Hepatocyte (in vitro differentiated cells): ENCODE measurements around the gene RCL1. TPM values are rescaled to one million over a fixed set of nuclear protein-coding genes. Genes with fewer than 3 reads are reported as not detected.

Experiments
- DNase-seq: peaks from one replicate; pipeline ENCODE4 v3.0.0-alpha.2; 2016; ENCODE audit warnings: low spot score
- H2AFZ ChIP-seq: fragments of 200-600 bp; sonication (generic); 2 replicates; pipeline ENCODE4 v1.6.0; 2016; ENCODE audit warnings: antibody characterized with exemption, mild to moderate bottlenecking
- H3K27ac ChIP-seq: fragments of 200-600 bp; sonication (generic); 2 replicates; pipeline ENCODE4 v1.5.1; 2016; ENCODE audit warnings: mild to moderate bottlenecking
- H3K27me3 ChIP-seq: fragments of 200-600 bp; sonication (generic); 2 replicates; pipeline ENCODE4 v1.6.1; 2016
- H3K36me3 ChIP-seq: fragments of 200-600 bp; sonication (generic); replicated peaks from 2 replicates; pipeline ENCODE4 v1.5.1; 2016; ENCODE audit warnings: low read depth; ENCODE audit not compliant: insufficient read depth
- H3K4me1 ChIP-seq: fragments of 200-600 bp; sonication (generic); 2 replicates; pipeline ENCODE4 v1.5.1; 2016; ENCODE audit warnings: mild to moderate bottlenecking, moderate library complexity; ENCODE audit not compliant: insufficient read depth
- H3K4me2 ChIP-seq: fragments of 200-600 bp; sonication (generic); 2 replicates; pipeline ENCODE4 v1.6.0; 2016
- H3K4me3 ChIP-seq: fragments of 200-600 bp; sonication (generic); 2 replicates; pipeline ENCODE4 v1.5.1; 2016; ENCODE audit warnings: mild to moderate bottlenecking
- H3K79me2 ChIP-seq: fragments of 200-600 bp; sonication (generic); 2 replicates; pipeline ENCODE4 v1.6.0; 2017; ENCODE audit warnings: mild to moderate bottlenecking
- H3K9me2 ChIP-seq: fragments of 200-600 bp; sonication (generic); replicated peaks from 2 replicates; pipeline ENCODE4 v1.6.0; 2017; ENCODE audit warnings: mild to moderate bottlenecking; ENCODE audit not compliant: insufficient read depth
- H3K9me3 ChIP-seq: fragments of 200-600 bp; sonication (generic); 2 replicates; pipeline ENCODE4 v1.5.1; 2016; ENCODE audit warnings: low read depth, mild to moderate bottlenecking
- H4K20me1 ChIP-seq: fragments of 200-600 bp; sonication (generic); 2 replicates; pipeline ENCODE4 v1.6.0; 2016; ENCODE audit warnings: mild to moderate bottlenecking; ENCODE audit not compliant: insufficient read depth, poor library complexity, severe bottlenecking
- EZH2 ChIP-seq: fragments of 200-600 bp; sonication (generic); IDR thresholded peaks from 2 replicates; pipeline ENCODE4 v1.6.1; 2016; ENCODE audit warnings: antibody characterized with exemption, mild to moderate bottlenecking, borderline replicate concordance
- EZH2phosphoT487 ChIP-seq: fragments of 200-600 bp; sonication (generic); IDR thresholded peaks from one replicate; pipeline ENCODE4 v1.6.1; 2018; ENCODE audit warnings: antibody characterized with exemption, mild to moderate bottlenecking, low read depth, moderate library complexity; ENCODE audit not compliant: unreplicated experiment, severe bottlenecking
- WGBS: methylation state at CpG from one replicate; pipeline ENCODE4 v1.1.6; 2016; ENCODE audit warnings: low lambda C conversion rate; ENCODE audit errors: missing lambda C conversion rate; 5-methylcytosine and 5-hydroxymethylcytosine counted together
- polyA plus RNA-seq: library from polyadenylated mRNA; unstranded; fragments of >200 nt; fragmentation: Nextera tagmentation; extraction: Ambion mirVana; gene quantifications from 2 replicates; pipeline ENCODE4 v1.2.1, GENCODE V29; 2016
- total RNA-seq: library from RNA; depleted of rRNA; stranded (reverse); fragments of >200 nt; gene quantifications from 2 replicates; pipeline ENCODE4 v1.2.3, GENCODE V29; 2014
- TF ChIP-seq, protein P1 (sequence below): fragments of 200-600 bp; sonication (generic); IDR thresholded peaks from 2 replicates; pipeline ENCODE4 v1.5.1; 2016; ENCODE audit warnings: antibody characterized with exemption, mild to moderate bottlenecking; ENCODE audit not compliant: poor library complexity

RCL1 gene
- total and polyA plus RNA-seq, 2 experiments from 2014 or later = 25.6 to 30.1 TPM

DNA sequence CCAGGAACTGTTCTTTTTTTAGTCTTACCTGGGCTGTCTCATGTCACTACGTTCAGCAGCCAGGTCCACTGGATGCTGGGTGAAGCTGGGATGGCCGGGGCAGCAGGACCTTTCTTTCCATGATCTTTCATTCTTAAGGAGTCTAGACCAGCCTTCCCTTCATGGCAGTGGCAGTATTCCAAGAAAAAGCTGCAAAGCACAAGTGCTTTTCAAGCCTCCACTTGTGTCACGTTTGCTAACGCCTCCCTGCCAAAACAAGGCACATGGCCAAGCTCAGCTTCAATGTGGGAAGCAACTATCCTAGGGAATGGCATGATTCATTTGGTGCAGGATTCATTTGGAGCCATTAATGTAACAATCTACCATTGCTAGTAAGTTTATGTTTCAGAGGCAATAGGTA, 94.8 kb downstream of the RCL1 start:
- no peak for TF ChIP-seq EZH2
- TF ChIP-seq, protein P1, sequence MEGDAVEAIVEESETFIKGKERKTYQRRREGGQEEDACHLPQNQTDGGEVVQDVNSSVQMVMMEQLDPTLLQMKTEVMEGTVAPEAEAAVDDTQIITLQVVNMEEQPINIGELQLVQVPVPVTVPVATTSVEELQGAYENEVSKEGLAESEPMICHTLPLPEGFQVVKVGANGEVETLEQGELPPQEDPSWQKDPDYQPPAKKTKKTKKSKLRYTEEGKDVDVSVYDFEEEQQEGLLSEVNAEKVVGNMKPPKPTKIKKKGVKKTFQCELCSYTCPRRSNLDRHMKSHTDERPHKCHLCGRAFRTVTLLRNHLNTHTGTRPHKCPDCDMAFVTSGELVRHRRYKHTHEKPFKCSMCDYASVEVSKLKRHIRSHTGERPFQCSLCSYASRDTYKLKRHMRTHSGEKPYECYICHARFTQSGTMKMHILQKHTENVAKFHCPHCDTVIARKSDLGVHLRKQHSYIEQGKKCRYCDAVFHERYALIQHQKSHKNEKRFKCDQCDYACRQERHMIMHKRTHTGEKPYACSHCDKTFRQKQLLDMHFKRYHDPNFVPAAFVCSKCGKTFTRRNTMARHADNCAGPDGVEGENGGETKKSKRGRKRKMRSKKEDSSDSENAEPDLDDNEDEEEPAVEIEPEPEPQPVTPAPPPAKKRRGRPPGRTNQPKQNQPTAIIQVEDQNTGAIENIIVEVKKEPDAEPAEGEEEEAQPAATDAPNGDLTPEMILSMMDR = no peak
- TF ChIP-seq EZH2phosphoT487 = no peak
- H3K4me3 ChIP-seq = no peak overlapping the region
- H4K20me1 ChIP-seq = no peaks in the 10 kb centered on the region
- H3K27me3 ChIP-seq = no peaks in the 10 kb centered on the region
- H3K9me3 ChIP-seq = no peaks in the 10 kb centered on the region
- no peaks in the 10 kb centered on the region for H3K79me2 ChIP-seq
- H3K4me1 ChIP-seq = no peaks in the 10 kb centered on the region
- no peak for DNase-seq
- H2AFZ ChIP-seq = no peak overlapping the region
- WGBS = 53% methylated on average over 4 of the region's 4 CpGs
- H3K27ac ChIP-seq = no peak overlapping the region
- no peaks in the 10 kb centered on the region for H3K9me2 ChIP-seq
- no peaks in the 10 kb centered on the region for H3K36me3 ChIP-seq
- H3K4me2 ChIP-seq = no peak overlapping the region

DNA sequence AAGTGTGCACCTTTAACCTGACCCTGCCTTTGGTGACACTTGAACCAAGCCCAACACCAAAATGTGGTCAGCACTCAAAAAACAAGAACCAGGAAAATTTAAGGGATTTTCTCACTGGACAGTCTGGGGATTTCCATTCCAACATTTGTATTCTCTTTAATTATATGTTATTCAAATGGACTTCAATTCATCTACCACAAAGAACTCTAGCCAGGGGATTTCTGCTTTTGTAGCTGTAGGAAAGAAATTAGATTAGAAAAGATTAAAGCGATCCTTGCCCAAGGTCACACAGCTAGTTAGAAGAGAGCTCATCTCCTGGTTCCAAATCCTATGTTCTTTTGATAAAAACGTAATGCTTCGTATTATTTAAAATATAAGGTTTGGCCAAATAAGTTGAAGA, 97.5 kb downstream of the RCL1 start:
- H3K79me2 ChIP-seq = no peaks in the 10 kb centered on the region
- TF ChIP-seq EZH2phosphoT487 = no peak
- no peaks in the 10 kb centered on the region for H3K27me3 ChIP-seq
- no peak for DNase-seq
- H3K4me3 ChIP-seq = no peak overlapping the region
- no peaks in the 10 kb centered on the region for H3K36me3 ChIP-seq
- no peak overlapping the region for H2AFZ ChIP-seq
- no peak overlapping the region for H3K27ac ChIP-seq
- no peaks in the 10 kb centered on the region for H3K9me3 ChIP-seq
- H4K20me1 ChIP-seq = no peaks in the 10 kb centered on the region
- 97% methylated on average over 3 of the region's 3 CpGs for WGBS
- no peaks in the 10 kb centered on the region for H3K9me2 ChIP-seq
- H3K4me1 ChIP-seq = no peaks in the 10 kb centered on the region
- no peak overlapping the region for H3K4me2 ChIP-seq

DNA sequence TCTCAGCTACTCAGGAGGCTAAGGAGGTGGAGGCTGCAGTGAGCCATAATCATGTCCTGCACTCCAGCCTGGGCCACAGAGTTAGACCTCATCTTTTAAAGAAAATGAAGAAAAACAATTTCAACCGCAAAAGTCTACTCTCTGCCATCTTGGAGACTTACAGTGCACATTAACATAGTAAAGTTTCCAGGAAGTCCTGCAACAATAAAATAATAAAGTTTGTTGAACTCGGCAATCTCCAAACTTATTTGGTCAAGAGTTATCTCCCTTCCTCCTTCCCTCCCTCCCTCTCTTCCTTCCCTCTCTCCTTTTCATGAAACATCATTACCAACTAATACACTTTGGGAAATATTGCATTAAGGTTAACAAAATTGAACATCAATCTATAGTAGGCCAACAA, 98.2 kb downstream of the RCL1 start:
- Histone ChIP-seq H4K20me1 (no peaks in the 10 kb centered on the region), H3K4me2 (no peak overlapping the region), H3K9me2 (no peaks in the 10 kb centered on the region), H3K79me2 (no peaks in the 10 kb centered on the region), H3K27ac (no peak overlapping the region), H3K9me3 (no peaks in the 10 kb centered on the region), H3K4me1 (no peaks in the 10 kb centered on the region), H2AFZ (no peak overlapping the region), H3K4me3 (no peak overlapping the region), H3K36me3 (no peaks in the 10 kb centered on the region), H3K27me3 (no peaks in the 10 kb centered on the region)
- TF ChIP-seq, protein P1 = no peak
- no peak for TF ChIP-seq EZH2phosphoT487
- no peak for TF ChIP-seq EZH2
- WGBS = 45% methylated on average over 2 of the region's 2 CpGs
- no peak for DNase-seq

DNA sequence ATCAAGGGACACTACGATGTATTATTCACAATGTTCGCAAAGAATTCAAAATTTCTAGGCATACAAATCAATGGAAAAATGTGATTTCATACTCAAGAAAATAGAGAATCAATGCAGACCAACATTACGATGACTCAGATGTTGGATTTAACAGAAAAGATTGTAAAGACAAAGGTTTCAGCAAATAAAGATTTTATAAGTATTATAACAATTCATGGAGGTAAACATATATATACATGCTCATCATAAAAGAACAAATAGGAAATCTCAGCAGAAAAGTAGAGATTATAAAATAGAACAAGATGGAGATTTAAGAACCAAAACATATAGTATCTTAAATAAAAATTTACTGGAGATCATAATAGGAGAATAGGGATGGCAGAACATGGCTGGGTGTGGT, 98.9 kb downstream of the RCL1 start:
- WGBS = 97% methylated on average over 3 of the region's 3 CpGs
- H3K36me3 ChIP-seq = no peaks in the 10 kb centered on the region
- no peak overlapping the region for H3K4me2 ChIP-seq
- H3K4me3 ChIP-seq = no peak overlapping the region
- H3K9me2 ChIP-seq = no peaks in the 10 kb centered on the region
- no peaks in the 10 kb centered on the region for H3K4me1 ChIP-seq
- H3K27ac ChIP-seq = no peak overlapping the region
- TF ChIP-seq, protein P1 = no peak
- no peak for TF ChIP-seq EZH2phosphoT487
- no peak for TF ChIP-seq EZH2
- H3K9me3 ChIP-seq = no peaks in the 10 kb centered on the region
- H4K20me1 ChIP-seq = no peaks in the 10 kb centered on the region
- H3K27me3 ChIP-seq = no peaks in the 10 kb centered on the region
- DNase-seq = no peak
- H2AFZ ChIP-seq = no peak overlapping the region
- H3K79me2 ChIP-seq = no peaks in the 10 kb centered on the region
